Stimulated activated CD4-positive, alpha-beta T cell treated with anti-CD3 and anti-CD28 coated beads, Interleukin-1b, Interleukin-23, amount 100 ng/mL, for 48 hours (primary cell): ENCODE results near the gene WWOX.

Source experiments
- DNase-seq: peaks from one replicate; pipeline ENCODE4 v3.0.0-alpha.2; 2020

Gene WWOX

DNA sequence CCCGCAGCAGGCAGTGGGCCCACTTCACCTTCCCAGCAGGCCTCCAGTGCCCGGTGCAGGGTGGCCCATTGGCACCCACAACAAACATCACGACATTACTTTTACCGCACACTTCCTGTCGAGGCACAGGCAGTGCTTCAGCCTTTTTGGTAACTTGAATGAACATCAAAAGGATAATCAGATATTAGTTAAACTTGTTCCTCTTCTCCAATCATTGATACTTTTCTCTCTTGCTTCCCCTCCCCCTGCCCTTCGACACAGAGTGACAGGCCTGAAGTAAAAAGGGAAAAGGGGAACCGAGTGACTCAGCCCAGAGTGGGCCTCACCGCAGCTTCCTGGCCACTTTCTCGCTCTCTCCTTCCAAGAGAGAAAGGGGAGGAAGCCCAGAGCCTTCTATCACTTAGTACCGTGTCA lies 994.1 kb downstream of the WWOX start:
- peak; percentile 45 for DNase-seq

DNA sequence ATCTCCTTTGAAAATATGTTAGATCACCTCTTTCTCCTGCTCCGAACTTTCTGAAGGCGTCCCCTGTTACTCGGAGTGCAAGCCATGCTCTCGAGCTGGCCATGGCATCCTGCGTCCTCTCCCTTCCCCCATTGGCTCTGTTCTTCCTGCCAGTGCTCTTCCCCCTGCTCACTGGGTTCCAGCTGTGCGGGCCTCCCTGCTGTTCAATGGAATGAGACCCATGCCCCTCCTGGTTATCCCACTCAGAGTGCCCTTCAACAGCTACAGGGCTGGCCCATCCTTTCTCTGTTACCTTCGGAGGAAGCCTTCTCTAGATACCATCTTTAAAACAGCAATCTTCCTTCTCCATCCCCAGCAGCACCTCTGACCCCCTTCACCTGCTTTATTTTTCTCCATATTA lies 996.8 kb downstream of the WWOX start:
- DNase-seq = no peak

DNA sequence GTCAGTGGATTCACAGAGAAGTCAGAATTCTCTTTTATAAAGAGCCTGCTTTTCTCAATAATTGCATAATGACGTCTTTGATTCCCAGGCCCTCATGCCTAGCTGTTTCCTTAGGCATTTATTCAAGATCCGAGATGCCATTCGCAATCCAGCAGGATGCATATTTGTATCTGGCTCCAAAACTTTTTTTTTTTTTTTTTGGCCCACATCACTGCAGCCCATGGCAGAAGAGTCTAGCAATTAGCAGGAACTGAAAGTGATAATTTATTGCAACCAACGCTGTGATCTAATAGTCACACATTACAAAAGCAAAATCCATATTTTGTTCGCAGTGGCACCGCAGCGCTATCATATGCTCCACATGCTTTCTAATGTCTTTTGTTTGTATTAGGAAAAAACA lies 997.7 kb downstream of the WWOX start:
- no peak for DNase-seq

DNA sequence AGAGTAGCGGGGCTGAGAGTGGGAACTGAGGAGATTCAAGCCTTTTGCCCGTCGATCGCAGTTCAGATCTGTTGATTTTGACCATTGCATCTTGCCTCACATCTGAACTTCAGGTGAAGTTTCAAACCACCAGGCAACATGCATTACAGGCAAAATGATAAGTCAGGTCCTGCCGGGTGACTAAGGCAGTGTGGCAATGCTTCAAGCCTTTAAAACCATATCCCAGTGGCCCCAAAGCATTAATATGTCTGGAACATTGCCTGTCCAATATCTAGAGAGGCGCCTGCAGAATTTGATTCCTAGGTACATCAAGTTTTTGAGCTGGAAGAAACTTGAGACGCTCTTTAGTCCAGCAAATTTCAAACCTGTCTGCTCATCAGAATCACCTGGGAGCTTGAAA lies 998.3 kb downstream of the WWOX start:
- DNase-seq = no peak

DNA sequence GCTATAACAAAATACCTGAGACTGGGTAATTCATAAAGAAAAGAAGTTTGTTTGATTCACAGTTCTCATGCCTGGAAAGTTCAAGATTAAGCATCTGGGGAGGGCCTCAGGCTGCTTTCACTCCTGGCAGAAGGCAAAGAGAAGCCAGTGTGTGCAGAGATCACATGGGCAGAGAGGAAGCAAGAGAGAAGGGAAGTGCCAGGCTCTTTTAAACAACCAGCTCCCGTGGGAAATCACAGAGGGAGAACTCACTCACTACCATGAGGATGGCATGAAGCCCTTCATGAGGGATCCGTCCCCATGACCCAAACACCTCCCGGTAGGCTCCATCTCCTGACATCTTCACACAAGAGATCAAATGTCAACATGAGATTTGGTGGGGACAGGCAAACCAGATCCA lies 999.5 kb downstream of the WWOX start:
- DNase-seq = no peak

DNA sequence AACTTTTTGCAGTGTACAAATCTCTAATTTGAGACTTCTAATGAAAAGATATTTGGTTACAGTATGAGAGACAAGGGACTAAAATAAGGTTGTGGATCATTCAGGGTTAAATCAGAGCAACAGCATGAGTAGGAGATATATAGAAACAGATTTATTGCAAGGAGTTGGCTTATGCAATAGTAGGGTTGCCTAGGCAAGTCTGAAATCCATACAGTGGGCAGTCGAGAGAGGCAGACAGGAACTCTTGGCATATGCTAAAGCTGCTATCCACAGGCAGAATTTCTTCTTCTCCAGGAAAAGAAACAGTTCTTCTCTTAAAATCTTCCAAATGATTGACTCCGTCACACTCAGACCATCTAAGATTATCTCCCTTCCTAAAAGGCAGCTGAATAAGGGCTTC lies 1000.3 kb downstream of the WWOX start:
- no peak for DNase-seq

DNA sequence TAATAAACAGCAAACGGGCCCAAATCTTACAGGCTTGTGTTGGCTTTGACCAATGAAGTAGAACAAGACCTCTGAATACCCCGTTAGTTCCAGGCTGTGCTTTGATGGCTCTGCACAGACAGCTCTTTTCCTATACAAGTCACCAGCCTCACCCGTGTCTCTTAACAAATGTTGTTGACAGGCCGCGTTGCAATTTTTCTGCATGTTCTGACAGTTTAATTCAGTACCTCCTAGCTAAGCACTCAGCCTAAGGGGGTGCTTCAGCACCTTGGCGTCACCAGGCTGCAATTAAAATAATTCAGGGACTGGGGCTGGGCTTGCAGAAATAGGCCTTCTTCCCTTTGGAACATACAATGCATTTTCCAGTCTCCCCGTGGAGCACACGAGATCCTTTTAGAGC lies 1001.0 kb downstream of the WWOX start:
- DNase-seq = no peak

DNA sequence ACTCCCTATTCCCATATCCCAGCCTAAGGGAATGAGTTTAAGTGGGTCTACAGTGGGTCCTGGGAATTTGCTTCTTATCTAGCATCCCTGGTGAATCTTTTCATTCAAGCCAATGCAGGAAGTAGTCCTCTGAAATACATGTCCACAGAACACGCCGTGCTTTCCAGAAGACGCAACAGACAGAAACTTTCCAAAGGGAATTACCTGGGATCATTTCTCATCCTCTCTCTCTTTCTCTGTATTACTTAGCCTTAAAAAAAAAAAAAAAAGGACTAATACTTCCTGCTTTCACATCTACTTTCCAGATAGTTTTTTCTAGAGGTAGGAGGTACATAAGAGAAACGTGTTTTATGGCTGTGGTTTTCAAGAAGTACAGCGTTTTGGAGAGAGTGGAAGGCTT lies 1002.0 kb downstream of the WWOX start:
- no peak for DNase-seq

DNA sequence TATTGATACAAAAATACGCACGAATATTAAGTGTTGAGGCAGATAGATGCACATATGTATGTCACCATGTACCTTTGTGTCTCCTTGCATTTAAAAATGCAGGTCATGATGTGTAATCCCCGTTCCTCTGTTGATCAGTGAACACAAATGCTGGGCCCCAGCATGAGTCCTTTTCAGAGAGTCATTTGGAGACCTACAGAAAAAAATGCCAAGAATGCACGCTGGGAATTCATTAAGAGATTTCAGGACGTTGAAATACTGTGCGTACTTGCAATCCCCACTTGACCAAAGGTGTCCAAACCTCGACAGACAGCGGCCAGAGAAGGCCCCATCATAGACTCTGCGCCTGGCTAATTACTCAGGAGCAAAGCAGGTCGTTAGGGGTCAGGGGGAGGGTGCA lies 1005.1 kb downstream of the WWOX start:
- no peak for DNase-seq

DNA sequence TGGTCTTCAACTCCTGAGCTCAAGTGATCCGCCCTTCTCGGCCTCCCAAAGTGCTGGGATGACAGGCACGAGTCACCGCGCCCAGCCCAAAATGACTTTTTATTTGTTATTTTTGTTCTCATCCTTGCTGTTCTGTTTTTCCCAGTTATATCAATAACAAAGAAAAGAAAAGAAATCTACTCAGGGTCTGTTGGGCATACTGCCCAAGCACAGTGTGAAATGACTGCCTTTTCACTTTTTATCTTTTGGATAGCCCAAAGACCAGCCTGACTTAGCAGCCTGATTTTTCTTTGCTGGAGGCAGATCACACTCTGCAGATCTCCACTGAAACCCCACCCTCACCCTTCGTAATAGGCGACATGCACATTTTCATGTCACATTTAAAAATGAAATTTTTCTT lies 1007.8 kb downstream of the WWOX start:
- no peak for DNase-seq

DNA sequence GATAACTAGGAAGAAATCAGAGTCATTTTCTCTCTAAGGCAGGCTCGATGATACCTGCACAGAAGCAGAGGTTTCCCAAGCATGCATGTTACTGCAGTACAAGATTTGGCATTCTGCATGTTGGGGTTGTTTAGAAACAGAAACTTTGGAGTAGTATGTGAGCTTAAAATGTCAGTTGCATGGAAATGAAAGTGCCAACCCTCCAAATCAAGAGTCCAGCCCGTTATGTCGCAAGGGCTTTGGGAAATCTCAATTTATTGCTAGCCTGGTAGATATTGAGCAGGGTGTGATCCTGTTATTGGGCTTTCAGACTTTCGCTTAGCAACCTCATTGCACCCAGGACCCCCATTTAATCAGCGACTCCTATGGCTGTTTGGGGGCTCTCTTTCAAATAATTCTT lies 1010.3 kb downstream of the WWOX start:
- DNase-seq = no peak

DNA sequence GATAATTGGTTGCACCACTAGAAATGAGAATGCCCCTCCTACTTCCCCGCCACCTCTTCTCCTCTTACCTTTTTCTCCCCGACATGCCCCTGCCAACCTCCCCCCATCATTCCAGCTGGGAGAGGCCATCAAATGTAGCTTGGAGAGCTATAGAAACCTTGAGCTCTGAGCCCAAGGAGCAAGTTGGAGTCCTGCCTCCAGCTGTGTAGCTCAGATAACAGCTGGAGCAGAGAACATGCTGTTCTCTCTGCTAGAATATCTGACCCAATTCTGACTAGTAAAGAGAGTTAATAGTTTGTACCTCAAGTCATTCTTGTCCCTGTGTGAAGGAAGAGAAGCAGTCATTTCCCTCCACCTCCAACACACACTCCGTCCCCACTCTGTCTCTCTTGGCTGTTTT lies 1010.8 kb downstream of the WWOX start:
- no peak for DNase-seq

DNA sequence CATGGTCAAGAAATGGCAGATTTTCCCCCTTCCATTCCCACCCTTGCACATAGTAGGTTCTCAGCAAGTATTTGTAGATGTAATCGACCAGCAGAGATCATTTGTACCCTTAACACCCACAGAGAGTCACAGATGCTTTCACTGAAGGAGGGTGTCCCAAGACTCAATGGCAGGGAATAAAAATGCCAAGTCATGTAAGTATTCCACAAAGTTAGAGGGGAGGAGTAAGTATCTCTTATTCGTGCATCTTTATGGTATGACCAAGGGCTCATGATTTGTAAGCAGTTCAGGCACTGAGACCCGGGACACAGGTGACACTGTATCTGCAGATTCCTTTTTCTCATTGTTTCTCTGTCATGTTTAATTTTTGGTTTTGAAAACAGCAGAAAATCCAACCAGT lies 1011.5 kb downstream of the WWOX start:
- DNase-seq = no peak

DNA sequence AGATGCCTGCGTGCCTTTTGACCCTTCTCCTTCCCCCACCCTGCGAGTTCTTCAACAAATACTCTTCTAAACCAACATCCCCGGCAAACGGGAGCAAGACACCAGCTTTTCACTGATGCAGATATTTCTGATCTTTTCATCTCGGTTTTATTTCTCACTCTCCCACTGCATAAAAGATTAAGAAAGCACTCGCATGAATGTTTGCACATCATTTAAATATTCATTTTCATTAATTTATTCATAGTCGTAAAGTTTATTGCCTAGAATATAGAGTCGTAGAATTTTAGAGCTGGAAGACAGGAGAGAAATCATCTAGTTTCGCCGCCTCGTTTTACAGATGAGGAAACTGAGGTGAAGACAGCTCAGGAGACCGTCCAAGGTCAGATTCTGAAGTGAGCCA lies 1013.0 kb downstream of the WWOX start:
- DNase-seq = no peak

DNA sequence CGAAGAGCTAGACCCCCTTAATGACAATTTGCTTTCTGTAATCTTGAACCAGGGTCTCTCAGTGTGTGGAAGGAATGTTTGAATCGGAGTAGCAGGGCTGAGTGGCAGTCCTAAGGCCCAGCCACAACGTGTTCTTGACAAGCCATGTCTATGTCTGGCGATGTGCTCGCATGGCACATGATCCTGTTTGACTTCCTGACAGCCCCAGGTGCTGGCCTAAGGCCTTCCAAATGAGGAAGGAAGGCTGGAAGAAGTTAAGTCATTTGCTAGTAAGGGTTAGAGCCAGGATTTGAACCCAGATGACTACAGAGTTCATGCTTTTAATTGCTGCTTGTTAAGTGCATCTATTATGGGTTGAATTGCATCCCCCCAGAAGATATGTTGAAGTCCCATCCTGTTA lies 1014.4 kb downstream of the WWOX start:
- DNase-seq = no peak

DNA sequence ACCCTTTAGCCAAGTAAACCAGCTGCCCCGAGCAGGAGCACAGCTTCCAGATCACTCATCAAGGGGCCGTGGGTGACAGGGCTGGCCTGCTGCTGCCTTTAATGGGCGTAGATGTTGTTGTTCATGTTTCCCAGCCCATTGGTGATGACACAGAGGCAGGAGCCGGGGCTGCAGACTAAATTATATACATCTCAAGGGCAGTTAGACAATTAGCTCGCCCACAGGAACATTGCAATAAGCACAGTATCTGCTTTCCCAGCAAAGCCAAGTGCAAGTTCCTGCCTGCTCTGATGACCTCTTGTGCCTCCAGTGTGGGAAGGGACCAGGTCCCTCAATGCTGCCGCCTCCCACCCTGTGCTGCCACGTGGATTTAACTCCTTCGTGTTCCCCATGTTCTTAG lies 1015.3 kb downstream of the WWOX start:
- no peak for DNase-seq

DNA sequence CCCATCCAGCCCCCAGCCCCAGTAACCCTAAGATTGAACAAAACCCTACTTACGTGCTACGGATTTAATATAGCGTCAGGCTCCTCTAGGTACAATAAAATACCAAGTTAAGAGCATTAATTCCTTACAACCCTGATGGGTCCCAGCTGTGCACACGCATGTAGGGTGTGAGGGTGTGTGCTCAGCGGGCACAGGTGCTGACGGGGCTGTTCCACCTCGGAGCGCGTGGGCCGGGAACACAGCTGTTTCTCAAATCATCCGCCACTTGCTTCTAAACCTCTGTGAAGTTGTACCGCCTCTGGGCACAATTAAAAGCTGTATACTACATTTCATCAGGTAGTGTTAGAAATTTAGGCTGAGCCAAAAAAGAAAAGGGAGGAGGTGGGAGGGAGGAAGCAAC lies 1022.5 kb downstream of the WWOX start:
- no peak for DNase-seq

DNA sequence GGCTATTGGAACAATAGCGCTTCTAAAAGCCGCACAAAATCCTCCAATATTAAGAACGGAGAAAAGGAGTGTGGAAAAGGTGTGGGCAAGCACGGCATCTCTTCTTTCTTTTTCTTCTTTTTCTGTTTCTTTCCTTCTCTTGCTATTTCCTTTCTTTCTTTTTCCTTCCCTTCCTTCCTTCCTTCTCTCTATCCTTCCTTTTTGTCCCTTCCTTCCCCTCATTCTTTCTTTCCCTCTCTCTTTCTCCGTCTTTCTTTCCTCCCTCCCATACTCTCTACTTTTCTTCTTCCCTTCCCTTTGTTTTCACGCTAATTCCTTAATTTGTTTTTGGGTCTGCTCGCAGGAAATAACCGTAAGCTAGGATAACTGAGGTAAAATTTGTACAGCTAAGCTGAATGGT lies 1022.9 kb downstream of the WWOX start:
- no peak for DNase-seq

DNA sequence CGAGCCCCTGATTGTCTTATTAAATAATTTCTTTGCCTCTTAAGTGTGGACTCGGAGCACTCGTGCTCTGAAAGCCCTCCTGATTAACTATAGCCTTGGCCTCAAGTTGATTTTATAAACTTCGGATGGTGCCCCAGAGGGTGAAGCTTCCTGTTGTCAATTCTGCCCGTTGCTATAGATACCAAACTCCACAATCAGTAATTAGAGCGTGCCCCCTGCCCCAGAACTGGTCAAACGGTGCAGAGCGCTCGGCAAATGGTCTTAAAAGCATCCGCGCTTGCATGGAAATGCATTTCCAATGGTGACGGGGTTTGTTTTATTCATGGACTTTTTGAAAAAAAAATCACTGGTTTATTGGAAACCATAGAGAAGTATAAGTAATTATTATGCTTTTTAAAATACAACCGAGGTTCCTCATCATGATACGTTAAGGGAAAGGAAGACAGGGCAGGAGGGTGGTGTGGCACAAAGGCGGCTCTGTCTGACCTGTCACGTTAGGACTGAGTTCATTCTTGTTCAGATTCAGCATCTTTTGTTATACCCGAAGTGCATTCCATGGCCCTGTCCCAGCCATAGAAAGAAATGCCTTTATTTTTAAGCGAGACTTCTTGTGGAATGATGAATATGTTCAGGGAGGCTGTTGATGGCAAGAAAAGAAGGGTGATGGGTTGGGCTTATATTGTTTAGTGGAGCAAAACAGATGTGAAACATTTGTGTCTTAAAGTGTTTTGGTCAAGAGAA lies 1024.7 kb downstream of the WWOX start:
- no peak for DNase-seq

DNA sequence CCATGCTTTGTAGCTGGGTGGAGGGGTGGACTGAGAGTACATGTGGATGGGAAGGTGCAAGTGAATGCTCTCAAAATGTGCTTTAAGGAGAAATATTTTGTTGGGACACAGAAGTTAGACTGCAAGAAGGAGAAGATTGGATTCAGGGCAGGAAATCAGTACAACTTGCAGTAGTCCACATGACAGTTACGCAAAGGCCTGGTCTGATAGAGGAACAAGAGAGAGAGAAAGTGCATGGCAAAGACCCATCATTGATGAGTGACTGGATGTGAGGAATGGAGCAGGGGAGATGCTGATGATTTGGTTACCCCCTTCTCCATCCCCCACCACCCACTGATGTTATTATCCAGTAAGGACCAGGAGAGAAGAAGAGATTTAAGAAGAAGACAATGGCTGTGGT lies 1028.3 kb downstream of the WWOX start:
- no peak for DNase-seq

DNA sequence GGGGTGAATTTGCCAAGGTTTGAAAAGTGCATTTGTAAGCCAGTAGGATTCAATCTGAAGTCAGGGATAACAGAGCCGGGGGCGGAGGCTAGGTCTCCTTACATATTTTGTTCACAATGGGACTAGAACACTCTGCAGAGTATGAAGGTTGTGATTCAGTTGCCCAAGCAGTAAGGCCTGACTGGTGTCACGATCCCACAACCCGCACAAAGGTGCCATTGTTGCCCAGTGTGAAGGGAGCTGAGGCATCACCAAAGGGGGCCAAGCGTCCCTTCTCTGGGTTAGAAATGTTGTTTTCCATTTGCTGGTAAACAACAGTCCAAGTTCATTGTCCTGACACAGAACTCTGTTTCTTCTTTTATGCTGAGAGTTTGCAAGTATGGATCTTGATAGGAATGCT lies 1029.3 kb downstream of the WWOX start:
- DNase-seq = no peak

DNA sequence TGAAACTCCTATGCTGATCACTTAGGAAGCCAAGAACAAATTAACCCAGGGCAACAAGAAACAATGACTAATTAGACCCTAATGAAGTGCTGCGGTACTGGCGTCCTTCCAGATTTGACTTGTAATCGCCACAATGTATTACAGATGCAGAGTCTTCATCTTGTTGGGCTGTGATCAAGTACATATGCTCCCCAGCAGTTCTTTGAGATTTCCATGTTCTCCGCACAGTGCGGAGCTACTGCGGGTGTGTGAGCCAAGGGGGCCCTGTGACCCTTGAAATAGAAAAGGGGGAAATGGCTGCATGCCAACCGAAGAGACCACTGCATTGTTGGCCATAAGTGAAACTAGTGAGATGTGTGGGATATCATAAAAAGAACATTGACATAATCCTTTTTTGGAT lies 1031.2 kb downstream of the WWOX start:
- no peak for DNase-seq

DNA sequence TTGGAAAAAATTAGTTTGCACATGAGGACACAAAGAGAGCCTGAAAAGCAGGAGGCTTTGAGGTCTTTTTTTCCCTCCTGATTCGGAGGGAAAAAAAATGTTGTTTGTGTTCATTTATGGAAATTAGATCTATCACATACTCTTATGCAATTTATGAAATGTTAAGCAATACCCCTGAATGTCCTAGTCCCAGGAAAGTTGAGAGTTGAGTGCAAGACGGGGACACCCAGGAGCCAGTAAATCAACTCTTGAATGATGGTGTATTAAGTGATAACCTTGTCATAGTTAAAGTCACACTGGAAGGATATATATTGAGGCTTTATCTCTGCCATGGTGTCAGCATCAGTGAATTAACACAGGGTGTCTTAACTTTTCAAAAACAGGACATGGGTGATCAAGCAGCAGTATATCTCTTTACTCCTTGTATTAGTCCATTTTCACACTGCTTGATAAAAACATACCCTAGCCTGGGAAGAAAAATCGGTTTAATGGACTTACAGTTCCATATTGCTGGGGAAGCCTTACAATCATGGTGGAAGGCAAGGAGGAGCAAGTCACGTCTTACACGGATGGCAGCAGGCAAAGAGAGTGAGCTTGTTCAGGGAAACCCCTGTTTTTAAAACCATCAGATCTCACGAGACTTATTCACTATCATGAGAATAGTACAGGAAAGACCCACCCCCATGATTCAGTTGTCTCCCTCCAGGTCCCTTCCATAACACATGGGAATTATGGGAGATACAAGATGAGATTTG lies 1032.0 kb downstream of the WWOX start:
- no peak for DNase-seq

DNA sequence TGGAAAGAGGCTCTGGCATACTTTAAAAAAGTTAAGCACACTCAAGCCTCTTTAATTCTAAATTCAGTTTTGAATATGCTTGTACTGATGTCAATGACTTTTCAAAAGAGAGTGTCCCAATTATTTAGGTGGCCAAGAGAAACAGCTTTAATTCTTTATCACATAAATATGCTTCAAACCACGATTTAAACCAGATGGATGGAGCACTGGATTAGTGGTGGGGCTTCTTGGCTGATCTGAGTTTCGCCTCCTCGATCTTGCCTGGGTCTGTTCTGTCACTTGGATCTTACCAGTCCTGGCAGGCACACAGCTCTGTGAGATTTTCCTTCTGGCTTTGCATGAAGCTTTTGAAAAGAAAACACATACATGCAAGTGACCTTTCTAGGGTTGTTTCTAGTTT lies 1033.2 kb downstream of the WWOX start:
- DNase-seq = no peak

DNA sequence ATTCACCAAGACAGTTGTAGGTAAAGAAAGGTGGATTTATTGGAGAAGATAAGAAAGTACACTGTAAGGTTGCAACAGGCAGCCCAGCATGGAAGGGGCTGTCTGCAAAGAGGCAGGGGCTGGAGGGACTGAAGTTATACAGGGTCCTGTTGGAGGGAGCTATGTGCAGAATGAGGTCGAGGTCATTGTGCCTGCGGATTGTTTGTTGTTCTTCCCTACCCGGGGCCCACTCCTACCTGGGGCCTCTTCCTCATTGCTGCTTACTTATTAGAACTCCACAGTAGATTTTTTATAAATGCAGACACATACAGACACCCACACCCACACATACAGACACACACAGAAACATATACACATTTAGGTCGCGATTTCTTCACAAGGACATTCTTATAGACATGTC lies 1034.8 kb downstream of the WWOX start:
- no peak for DNase-seq
